HG03280 (cell line): ENCODE data around the gene VWF.
"Not testable (repeated sequence)": the region's sequence is repeated elsewhere in the genome, so short reads cannot be mapped to it uniquely, and the experiment has no call there.

Experiments
- ATAC-seq: cut with Tn5 transposase; IDR thresholded peaks from one replicate; pipeline ENCODE4 v1.9.1; 2021; ENCODE audit warnings: mild to moderate bottlenecking, moderate library complexity; ENCODE audit not compliant: unreplicated experiment

Gene VWF

GRCh38 chr12:6146509-6146908 is 22.0 kb upstream of the VWF start:
- no peak for ATAC-seq

DNA sequence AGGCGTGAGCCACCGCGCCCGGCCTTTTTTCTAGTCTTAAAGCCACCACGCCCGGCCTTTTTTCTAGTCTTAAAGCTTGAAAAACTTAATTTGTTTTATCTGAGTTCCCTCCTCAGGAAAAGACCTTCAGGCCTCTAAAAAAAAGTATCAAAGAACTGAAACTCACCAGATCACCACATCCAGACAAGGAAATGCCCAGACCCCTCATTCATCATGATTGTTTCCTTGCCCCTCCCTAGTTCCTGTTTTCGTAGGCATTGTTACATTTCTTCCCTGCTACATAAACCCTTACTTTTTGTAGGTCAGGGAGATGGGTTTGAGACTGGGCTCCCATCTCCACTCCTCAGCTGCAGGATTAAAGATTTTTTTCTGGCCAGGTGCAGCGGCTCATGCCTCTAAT is 21.1 kb upstream of the VWF start:
- no peak for ATAC-seq

DNA sequence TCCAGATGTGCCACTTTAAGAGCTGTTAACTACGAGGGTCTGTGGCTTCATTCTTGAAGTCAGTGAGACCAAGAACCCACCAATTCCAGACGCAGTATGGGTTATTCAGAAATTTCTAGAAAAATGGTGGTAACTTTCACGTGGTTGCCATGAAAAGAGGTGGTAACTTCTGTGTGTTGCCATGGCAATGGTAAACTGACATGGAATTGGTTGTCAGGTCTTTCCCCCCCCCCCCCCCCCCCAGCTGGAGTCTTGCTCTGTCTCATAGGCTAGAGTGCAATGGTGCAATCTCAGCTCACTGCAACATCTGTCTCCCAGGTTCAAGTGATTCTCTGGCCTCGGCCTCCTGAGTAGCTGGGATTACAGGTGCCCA is 18.8 kb upstream of the VWF start:
- ATAC-seq: no peak

- not testable (repeated sequence) for ATAC-seq
Observed at GRCh38 chr12:6142368-6143302, 18.2 kb upstream of the VWF start.

DNA sequence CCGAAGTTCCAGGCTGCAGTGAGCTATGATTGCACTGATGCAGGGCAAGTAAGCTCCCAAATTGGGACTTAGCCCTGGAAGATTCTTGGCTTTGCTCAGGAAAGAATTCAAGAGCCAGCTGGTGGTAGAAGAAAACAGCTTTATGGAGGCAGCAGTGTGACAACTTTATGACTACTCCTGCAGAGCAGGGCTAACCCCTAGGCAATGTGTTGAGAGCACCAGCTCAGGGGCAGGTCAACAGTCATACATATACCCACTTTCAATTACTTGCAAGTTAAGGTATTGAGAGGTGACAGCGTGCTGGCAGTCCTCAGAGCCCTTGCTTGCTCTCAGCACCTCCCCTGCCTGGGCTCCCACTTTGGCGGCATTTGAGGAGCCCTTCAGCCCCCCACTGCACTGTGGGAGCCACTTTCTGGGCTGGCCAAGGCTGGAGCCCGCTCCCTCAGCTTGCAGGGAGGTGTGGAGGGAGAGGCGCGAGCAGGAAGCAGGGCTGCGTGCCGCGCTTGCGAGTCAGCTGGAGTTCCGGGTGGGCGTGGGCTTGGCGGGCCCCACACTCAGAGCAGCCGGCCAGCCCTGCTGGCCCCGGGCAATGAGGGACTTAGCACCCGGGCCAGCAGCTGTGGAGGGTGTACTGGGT is 17.4 kb upstream of the VWF start:
- not testable (repeated sequence) for ATAC-seq

DNA sequence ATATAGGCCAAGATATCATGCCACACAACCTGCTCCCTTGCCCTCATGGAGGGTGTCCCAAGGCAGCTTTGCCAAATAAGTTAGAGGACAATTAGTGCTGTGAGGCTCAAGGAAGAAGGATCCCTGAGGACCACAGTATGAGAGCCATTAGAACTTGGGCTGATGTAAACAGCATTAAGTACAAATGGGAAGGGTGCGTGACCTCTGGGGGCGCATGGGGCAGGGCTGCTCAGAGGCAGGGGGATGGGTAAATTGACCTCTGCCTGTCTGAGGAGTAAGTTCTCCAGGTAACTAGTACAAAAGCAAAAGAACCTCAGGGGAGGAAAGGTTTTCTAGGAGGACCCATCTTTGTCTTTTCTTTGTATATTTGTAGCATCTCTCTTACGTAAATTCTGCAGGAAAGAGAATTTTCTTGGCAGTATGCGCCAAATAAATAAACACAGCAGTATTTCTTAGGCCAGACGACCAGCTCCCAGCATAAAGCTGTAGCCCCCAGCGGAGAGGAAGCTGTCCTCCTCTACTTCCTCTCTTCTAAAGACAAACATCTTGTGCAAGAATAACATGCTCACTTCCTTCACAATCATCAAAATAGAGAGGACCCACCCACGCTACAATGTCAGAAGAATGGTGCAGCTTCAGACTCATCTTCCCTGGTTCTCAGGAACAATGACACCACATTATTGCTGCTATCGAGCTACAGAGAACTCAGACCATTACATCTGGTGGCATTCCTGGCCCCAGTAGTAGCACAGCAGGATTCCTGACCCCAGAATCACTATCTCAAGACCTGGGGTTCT is 16.4 kb upstream of the VWF start:
- ATAC-seq: no peak

DNA sequence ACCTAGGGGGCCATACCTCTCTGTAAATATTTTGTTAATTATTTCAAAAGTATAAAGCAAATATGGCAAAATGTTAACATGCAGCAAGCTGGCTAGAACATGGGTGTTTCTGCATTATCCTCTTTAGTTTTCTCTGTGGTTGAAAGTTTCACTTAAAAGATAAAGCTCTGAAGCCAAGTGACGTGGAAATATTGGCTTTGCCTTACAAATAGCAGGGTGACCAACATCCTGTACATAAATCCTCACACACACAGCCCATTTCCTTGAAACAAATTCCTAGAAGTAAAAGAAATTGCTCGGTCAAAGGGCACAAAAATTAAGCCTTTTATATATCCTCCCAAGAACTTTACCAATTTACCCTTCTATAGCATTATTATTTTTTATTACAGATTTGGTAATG is 10.6 kb upstream of the VWF start:
- ATAC-seq: no peak

DNA sequence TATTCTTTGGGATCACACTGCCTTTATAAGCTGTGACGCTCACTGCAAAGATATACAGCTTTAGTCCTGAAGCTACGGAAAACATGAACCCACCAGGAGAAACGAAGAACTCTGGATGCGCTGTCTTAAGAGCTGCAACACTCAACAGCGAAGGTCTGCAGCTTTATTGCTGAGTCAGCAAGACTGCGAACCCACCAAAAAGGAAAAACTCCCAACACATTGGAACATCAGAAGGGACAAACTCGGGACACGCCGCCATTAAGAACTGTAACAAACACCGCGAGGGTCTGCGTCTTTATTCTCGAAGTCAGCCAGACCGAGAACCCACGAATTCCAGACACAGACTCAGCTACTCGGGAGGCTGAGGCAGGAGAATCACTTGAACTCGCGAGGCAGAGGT is 9.2 kb upstream of the VWF start:
- no peak for ATAC-seq

- ATAC-seq: no peak
Observed at GRCh38 chr12:6132496-6132895, 8.0 kb upstream of the VWF start.

DNA sequence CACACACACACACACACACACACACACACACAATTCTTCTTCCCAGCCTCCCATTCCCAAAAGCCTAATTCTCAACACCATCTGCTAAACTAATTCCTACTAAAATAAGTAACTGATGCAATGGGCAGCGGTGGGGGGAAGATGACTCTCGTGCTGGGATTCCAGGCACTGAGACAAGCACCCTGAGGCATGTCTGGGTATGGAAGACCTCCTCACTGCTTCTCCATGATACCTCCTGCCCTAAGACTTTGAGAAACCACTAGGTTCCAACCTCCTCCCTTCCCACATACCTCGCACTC is 789 bp upstream of the VWF start:
- no peak for ATAC-seq

GRCh38 chr12:6123258-6123657 is 1.2 kb downstream of the VWF start:
- ATAC-seq: no peak

DNA sequence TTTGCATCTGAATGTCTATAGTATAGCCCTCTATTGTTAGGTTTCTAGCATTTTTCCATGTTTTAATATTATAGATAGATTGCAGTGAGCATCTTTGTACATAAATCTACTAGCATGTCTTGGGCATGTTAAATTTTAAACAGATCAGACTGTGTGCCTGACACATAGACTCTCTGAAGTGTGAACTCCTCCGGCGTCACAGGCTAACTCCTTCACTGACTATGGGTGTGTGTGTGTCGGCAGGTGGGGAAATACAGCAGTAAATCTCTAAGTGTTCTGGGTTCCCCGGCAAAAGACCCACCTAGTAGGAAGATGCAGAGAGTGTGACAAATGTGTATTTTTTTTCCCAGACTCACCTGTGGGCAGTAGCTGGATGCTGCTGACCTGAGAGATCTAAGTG is 2.3 kb downstream of the VWF start:
- no peak for ATAC-seq

GRCh38 chr12:6120796-6121473 is 3.5 kb downstream of the VWF start:
- no peak for ATAC-seq

DNA sequence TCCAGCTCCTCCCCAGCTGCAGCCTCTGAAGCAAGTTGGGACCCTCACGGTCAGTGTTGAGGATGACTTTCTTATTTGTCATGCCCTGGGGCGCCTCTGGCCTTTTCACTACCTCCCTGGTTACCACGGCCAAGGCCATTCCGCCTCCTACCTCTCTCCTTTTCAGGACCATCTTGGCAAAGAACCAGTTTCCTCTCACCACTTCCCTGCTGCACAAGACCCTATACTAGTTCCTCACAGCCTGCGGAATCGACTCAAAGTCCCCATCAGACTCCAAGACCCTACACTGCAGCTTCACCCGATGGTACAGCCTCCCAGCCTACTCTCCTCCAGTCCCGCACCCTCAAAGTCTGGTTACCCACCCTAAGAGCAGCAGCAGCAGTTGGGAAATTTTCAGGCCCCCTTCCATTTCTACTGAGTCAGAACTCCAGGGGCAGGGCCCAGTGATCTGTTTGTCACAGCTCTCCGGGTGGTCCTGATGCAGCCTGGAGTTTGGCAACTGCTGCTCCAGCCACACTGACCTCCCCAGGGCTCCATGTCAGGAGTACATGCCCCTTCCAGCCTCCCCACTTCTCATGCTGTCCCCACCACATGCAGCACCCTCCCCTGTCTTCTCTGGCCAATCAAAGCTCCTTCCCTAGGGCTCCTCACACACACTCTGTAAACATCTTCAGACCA is 5.4 kb downstream of the VWF start:
- ATAC-seq: no peak

GRCh38 chr12:6116471-6117021 is 7.9 kb downstream of the VWF start:
- no peak for ATAC-seq

GRCh38 chr12:6115389-6115788 is 9.1 kb downstream of the VWF start:
- ATAC-seq: no peak

- no peak for ATAC-seq
Observed at GRCh38 chr12:6114476-6114870, 10.0 kb downstream of the VWF start.

DNA sequence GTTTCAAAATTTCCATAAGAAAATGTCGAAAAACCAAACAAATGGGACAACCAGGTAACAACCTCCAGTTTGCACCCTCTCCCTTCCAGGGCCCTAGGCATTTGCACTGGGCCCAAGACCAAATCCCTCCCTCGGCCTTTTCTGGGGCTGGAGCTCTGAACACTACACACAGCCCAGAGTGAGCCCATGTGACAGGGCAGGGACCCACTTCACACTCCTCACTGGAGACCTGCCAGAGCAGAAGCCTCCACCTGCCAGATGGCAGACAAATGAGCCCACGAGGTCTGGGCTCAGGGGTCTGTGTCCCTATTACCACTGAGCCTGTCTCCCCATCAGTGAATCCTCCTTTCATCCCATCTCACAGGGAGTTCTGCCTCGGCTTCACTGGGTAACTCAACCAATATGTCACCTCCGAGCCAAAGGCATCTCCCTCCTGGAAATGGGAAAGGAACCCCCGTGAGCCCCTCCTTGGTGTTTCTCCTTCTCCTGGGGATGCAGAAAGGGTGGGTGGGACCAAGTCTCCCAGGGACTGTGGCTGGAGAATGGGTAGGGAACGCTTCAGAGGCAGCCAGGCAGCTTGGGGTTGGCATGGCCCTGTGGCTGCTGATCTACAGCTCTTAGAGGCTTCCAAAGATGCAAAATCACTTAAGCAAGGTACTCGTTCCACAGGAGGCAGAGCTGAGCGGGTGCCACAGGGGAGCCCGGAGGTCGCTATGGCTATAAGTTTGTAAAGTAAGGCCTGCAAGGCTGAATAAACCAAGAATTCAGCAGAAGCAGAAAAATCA is 10.6 kb downstream of the VWF start:
- no peak for ATAC-seq

- ATAC-seq: no peak
Observed at GRCh38 chr12:6112004-6112403, 12.5 kb downstream of the VWF start.

- ATAC-seq: no peak
Observed at GRCh38 chr12:6110006-6110405, 14.5 kb downstream of the VWF start.
